ENCODE measurements around the gene ANKRD17.

The ANKRD17 gene

DNA sequence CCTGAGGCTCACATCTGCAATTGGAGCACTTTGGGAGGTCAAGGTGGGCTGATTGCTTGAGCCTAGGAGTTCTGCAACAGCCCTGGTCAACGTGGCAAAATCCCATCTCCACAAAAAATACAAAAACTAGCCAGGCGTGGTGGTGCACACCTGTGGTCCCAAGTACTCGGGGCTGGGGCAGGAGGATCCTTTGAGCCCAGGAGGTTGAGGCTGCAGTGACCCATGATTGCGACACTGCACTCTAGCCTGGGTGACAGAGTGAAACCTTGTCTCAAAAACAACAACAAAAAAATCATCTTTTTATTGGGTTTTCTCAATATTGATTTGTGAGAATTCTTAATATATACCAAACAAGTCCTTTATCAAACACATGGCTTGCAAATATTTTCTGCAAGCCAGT, 64.9 kb downstream of the ANKRD17 start:
- DNase-seq = no peak

DNA sequence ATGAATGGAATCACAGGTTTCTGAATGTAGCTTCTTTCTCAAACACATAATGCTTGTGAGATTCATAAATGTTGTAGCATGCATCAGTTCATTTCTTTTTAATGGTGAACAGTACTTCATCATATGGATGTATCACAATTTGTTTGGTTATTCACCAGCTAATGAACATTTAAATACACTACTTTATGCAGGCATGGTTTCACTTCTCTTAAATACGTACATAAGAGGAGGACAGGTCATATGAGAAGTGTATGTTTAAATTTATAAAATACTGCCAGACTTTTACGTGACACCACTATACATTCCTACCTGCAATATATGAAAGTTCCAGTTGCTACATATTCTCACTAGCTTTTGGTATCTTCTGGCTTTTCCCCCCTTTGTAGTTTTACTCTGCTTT, 65.4 kb downstream of the ANKRD17 start:
- no peak for DNase-seq

DNA sequence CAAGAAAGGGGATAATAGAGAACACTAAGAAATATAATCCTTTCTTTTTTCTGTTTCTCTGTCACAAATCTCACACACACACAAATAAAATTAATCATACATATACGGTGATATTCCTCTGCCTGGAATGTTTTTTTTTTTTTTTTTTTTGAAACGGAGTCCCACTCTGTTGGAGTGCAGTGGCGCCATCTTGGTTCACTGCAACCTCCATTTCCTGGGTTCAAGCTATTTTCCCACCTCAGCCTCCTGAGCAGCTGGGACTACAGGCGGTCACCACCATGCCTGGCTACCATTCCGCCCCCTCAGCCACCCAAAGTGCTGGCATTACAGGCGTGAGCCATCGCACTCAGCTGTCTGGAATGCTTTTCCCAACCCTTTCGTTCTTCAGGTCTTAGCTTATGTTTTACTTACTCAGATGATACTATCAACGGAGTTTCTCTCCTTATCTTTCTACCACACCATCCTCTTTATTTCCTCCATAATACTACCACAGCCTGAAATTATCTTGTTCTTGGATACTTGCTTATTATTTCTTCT, 69.3 kb downstream of the ANKRD17 start:
- DNase-seq = no peak

DNA sequence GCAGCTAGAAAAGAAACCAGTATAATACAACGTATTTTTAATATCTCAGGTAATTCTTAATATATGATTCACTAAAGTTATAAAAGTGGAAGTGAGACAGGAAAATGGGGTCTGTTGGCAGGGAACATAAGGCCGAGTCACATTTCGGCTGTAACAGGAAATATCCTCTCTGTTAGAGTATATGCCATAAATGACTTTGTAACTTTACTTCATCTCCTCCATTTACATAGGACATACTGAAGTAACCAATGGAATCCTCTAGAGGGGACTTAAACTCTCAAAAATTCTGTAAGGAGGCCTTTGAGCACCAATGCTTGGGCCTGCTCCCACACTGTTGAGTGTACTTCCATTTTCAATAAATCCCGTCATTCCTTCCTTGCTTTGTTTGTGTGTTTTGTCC, 71.3 kb downstream of the ANKRD17 start:
- no peak for DNase-seq

DNA sequence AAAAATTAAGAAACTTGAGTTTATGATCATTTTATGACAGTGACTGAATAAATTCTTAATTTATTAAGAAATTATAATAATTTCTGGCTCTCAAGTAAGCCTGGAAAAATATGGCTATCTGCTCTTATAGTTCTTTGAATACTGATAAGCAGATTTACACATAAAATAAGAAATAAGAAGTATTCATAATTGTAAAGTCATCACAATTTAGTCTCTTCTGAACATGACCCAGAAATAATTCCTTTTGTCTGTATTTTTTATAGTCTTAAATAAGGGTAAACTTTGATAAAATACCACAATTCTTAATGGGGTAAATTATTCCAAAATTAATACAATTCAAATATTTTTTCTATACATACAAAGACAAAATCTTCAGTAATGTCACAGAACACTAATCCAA, 72.7 kb downstream of the ANKRD17 start:
- DNase-seq = no peak

DNA sequence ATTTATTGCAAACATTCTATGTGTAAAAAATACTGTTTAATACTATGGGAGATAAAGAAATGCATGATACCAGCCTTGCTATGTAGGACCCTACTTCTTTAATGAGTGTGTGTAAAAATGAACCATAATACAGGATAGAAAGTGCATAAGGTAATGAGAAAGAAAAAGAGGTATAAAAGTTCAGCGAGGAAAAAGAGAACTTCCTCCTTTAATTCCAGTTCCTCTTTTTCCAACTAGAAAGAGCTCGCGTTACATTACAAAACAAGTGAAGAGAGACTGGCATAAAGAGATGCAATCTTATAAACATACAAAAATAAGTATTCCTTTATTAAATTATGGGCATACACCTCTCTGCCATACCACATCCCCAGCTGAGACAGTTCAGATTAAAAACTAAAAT, 77.4 kb downstream of the ANKRD17 start:
- peak; percentile 75 to 78 for DNase-seq

DNA sequence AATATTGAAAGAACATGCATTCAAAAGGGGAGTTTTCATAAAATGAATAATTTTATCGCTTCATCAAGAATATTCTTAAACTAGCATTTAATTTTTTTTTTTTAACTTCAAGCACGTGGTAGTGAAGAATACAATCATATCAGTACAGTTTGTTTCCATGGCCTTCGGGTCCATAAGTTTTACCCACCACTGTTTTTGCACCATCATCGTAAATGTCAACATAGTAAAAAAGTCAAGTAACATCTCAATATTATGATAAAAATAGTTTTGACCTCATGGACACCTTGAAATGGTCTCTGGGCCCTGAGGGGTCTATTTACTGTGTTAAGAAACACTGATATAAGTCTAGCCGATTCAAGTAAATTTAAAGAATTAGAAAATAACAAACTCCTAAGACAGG, 80.2 kb downstream of the ANKRD17 start:
- no peak for DNase-seq

DNA sequence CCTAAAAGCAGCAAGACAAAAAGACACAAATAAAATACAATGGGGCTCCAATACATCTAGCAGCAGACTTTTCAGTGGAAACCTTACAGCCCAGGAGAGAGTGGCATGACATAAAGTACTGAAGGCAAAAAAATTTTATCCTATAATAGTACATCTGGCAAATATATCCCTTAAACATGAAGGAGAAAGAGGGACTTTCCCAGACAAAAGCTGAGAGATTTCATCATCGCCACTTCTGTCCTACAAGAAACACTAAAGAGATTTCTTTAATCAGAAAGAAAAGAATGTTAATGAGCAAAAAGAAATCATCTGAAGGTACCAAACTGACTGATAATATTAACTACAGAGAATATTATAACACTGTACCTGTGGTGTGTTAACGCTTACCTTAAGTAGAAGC, 86.4 kb downstream of the ANKRD17 start:
- DNase-seq = no peak

DNA sequence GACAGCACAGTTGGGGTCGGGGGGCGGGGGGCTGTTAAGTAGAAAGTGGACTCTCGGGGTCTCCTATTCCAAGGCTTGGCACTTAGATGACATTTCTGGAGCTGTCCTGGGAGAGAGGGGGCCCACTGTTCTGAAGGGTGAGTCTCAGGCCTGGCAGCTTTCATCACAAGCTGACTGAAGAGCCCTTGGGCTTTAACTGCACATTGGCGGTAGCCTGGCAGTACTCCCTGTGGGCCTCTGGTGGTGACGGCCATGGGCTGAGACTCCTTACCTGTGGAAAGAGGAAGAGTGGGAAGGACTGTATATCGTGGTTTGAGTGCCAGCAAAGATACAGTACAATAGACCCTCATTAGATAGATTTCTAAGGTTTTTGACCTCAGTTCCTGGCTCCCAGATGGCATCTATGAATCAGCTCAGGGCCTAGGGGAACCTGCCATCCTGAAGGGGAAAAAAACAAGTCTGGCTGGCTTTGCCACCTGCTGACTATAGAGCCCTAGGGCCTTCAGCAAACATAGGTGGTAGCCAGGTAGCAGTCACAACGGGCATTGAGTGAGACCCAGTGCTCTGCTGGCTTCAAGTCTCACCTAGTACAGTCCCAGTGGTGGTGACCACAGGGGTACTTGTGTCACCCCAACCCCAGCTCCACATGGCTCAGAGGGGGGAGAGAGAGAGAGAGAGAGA, 87.9 kb downstream of the ANKRD17 start:
- DNase-seq = no peak

DNA sequence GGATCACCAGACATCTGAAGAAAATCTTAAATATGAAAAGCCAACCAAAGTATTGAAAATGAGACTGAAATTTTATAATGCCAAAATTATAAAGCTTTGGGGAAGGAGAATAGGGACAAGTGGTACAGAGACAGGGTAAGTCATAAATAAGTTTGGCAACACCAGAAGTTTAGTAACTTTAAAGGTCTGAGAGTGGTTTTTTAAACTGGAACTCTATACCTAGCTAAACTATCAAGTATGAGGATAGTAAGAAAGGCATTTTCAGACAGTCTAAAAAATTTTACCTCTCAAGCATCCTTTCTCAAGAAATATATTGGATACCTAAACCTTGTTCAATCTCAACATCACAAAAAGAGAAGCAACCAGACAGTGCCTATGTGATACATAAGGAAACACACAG, 92.4 kb downstream of the ANKRD17 start:
- DNase-seq = no peak

DNA sequence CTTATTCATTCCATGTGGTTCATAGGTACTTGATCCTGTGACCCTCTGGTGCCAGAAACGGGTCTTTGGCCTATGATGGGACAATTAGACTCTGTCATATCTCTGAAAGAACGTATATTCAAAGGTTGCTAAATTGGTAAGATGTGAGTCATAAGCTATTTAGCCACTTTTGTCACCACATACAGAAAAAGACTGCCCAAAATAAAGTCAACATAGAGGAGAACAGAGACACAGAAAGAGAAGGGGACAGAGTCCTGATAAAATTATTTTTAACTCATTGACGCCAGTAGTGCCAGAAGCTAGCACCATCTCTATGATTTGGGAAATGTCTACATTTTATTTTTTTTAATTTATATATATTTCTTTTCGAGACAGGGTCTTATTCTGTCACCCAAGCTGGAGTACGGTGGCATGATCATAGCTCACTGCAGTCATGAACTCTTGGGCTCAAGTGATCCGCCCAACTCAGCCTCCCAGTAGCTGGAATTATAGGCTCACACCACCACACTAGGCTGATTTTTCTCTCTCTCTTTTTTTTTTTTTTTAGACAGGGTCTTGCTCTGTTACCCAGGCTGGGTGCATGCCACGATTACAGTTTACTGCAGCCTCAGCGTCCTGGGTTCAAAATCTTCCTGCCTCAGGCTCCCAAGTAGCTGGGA, 96.9 kb downstream of the ANKRD17 start:
- no peak for DNase-seq

DNA sequence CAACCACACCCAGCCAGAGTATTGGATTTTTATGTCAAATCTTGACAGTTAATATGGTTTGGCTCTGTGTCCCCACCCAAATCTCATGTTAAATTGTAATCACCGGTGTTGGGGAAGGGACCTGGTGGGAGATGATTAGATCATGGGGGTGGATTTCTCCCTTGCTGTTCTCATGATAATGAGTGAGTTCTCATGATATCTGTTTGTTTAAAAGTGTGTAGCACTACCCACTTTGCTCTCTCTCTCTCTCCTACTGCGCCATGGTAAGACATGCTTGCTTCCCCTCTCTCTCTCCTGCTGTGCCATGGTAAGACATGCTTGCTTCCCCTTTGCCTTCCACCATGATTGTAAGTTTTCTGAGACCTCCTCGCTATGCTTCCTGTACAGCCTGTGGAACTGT, 102.2 kb downstream of the ANKRD17 start:
- DNase-seq = no peak

DNA sequence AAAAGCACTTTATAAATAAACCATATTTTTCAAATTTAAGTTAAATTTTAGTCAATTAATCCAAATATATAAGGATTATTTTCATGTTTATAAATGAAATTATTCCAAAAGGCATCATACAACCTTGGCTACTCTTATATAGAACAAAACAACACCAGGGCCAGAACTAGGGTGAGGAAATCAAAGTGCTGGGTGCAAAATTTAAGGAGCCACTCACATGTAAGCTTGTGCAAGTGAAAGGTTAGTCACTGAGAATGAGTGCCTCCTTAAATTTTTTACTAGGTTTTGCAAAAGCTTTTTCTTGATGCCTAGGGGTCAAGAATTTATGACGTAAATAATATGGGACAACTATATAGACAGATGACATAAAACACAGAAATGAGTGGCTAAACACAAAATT, 105.7 kb downstream of the ANKRD17 start:
- no peak for DNase-seq

DNA sequence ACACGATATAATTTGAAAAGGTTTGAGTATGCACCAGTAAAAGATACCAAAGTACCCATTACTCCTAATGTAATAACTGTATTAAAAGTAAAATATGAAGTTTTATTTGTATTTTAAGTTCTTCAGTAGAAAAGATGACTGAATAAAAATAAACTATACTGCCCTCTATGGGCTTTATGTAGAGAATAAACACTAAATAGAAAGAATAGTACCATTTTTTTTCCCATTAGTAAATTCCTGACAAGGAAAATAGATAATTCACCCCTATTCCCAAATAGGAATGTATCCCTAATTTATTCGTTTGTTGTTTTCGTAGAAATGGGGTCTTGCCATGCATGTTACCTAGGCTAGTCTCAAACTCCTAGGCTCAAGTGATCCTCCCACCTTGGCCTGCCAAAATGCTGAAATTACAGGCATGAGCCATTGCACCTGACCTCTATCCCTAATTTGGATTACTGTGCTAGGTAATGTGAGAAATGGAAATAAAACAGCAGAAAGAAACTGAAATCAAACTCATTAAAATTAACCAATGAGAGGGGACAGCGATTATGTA, 115.5 kb downstream of the ANKRD17 start:
- DNase-seq = no peak

DNA sequence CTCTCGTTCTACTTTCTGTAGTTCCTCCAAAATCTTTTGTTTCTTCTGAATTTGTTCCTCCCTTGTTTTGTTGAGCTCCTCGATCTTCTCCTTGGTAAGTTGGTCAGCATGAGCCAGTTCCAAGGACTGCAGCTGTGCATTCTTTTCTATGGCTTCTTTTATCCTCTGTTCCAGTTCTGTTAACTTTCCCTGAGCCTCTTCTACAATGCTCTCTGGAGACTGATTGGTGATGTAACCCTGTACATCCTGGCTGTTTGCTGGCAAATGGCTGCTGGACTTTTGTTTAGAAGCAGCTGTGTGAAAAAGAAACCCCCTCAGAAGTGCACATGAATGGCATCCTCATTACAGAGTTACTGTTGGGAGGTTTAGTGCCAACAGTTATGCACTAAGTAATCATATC, 118.6 kb downstream of the ANKRD17 start:
- DNase-seq = no peak

DNA sequence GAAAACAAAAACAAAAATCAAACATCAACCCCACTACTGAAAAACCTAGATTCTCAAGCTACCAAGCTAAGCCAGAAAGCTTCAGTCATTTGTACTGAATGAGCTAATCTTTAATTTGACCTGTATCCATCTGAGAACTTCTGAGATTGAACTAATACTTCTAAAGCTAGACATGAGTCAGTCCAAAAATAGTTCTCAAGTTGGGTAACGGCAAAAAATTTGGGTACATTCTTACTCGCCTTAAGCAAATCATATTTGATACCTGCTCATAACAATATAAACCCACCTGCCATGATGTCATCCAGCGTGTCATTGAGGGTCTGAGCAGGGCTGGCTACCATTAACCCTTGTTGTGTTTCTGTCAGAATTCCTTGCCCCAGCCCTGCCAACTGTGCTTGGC, 119.4 kb downstream of the ANKRD17 start:
- DNase-seq = no peak

DNA sequence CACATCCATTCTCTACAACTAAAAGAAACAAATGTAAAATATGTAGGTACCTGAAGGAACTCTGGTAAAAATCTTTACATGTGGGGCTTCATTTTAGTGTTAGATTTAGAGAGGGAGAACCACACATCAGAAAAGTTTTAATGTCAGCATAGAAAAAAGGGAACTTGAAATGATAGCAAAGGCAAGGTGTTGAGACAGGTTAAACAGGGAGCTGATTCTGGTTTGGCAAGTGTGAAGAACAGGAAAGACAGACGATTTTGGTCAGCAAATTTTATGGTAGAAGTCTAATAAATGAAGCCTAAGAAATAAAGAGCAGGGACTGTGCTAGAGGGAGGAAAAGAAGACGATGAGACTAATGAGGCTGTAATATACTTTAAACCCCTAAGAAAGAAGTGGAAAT, 121.5 kb downstream of the ANKRD17 start:
- DNase-seq = no peak

DNA sequence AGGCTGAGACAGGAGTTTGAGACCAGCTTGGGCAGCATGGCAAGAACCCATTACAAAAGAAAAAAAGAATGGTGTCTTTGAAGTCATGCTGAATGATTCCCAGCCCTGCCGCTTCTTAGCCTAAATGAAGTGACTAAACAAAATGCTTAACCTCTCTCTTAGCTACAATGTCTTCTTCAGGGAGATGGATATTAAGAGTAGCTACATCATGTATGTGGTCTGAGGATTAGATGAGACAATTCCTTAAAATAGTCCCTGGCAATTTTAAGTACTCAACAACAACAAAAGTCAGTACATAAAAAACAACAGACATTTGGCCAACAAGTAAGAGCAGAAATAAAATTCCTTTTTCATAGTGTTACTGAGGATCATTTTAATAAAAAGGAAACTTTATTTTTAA, 124.8 kb downstream of the ANKRD17 start:
- DNase-seq = no peak

DNA sequence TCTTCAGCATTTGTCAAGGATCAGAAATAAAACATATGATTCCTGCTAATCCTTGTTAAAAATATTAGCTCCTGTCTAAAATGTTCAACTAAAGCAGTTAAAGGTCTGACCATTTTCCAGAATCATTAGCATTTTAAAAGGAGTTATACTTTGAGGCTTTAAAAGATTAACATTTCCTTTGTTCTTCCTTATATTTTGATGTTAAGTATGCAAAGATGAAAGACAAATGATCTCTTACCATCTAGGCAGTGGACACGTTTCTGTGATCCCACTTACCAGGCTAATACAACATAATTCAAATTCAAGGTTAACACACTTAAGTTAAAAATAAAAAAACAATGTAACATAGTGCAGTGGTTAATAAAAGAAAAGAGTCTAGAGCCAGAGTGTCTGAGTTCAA, 127.3 kb downstream of the ANKRD17 start:
- DNase-seq = no peak

DNA sequence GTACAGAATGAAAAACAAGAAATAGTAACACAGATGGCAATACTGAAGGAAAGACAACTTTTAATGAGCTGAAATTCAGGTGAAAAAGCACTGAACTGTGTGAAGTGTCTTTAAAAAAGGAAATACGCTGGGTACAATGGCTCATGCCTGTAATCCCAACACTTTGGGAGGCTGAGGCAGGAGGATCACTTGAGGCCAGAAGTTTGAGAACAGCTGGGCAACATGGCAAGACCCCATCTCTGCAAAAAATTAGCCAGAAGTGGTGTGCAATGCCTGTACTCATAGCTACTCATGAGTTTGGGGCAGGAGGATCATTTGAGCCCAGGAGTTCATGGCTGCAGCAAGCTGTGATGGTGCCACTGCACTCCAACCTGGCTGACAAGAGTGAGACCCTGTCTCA, 129.3 kb downstream of the ANKRD17 start:
- DNase-seq = no peak

DNA sequence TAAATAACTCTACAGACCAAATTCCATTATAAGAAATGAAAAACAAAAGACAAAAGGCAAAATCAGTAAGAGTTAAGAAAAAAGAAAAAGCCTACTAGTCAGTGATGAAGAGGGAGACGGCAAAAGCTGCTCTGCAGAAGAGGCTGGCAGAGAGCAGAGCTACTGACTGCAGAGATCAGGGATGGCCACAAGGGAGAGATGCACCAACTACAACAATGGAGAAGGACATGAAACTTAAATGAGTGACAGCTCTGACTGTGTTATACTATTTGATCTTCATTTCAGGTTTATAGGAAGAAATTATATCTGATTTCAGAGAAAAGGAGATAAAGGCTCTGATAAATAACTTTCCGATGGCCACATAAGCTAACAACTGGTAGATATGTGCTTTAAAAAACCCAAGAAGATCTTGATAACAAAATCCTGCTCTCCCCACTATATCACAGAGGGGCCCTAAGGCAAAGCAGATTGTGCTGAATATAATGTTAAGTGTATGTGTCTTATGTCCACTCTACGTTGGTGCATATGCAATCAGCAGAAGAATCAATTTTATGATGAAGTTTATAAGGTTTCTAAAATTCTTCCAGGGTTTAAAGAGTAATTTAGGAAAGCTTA, 130.7 kb downstream of the ANKRD17 start:
- peak in 1 of 2 experiments; percentile 33 for DNase-seq

DNA sequence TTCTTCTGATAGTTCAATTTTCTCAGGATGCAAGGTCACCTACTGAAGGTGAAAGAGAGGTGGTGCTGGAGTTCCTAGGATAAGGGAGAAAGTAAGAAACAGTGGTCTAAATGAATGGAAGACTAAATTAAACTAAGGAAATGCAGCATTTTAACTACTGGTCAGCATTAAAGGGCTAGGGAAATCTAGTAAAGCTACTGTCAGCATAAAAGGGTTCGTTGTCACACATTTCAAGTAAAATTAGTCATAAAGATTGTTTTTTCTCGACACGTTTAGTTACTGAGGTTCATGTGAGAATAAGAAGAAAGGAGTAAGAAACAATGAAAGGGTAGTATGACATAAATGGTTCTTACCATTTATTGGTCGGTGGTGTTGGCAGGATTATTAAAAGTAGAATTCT, 149.1 kb downstream of the ANKRD17 start:
- no peak for DNase-seq

DNA sequence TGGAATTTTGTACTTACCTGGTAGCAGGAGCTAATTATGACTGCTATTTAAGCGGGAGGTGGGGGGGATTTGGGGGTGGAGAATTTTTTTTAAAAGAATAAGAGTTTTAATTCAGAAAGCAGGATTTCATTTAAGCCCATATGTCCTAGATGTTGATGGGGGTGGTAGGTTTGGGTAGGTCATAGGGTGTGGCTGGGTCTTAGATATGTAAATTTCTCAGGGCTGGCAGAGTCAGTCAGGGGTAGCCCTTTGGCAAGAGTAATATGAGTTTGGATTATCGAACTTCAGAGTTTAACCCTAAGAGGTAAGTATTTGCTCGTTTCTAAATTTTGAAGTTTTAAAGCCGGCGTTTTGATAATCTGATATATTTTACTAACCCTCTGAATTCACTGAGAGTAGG, 153.9 kb downstream of the ANKRD17 start:
- no peak for DNase-seq

Measured in AML-193 (cell line).